Kidney capillary endothelial cell (primary cell): ENCODE results near the gene ISG20L2.

Experiments used
- DNase-seq: peaks from one replicate; pipeline ENCODE4 v3.0.0-alpha.2; 2018; ENCODE audit warnings: low spot score

ISG20L2 gene

GRCh38 chr1:156689035-156689952 lies 39.3 kb downstream of the ISG20L2 start:
- peak; percentile 74 for DNase-seq

- DNase-seq: no peak
Measured at GRCh38 chr1:156684227-156684782, 44.3 kb downstream of the ISG20L2 start.

DNA sequence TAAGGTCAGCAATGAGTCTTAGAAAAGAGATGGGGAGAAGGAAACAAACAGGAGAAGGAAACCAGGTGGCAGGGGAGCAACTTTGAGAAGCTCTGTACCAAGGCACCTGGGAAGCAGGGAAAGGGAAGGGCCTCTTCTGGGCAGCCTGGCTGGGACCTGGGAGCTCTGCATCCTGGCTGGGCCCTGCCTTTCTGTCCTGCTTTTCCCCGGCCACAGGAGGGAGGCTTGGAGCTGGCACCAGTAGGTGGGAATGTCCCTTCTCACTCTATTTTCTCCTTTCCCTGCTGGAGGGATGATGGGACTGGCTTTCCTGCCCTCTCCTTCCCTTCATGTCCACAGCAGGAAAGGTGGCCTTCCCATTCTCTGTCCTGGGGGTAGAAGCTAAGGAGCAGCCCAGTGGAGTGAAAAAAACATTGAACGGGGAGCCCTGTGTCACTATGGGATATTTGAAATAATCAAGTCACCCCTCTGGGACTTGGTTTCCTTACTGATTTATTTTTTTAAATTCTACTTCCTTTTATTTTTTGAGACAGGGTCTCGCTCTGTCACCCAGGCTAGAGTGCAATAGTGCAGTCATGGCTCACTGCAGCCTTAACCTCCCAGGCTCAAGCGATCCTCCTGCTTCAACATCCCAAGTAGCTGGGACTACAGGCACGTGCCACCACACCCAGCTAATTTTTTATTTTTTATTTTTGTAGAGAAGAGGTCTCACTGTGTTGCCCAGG lies 46.2 kb downstream of the ISG20L2 start:
- no peak for DNase-seq

- DNase-seq: no peak
Measured at GRCh38 chr1:156681196-156681960, 47.2 kb downstream of the ISG20L2 start.

- DNase-seq: no peak
Measured at GRCh38 chr1:156680056-156680455, 48.5 kb downstream of the ISG20L2 start.

GRCh38 chr1:156677616-156678596 lies 50.7 kb downstream of the ISG20L2 start:
- peak; percentile 84 for DNase-seq

- DNase-seq: peak; percentile 85
Measured at GRCh38 chr1:156676820-156677615, 51.5 kb downstream of the ISG20L2 start, which contains the start of gene NES. Gene NES (minus strand): TSS chr1:156677407. CDS start chr1:156677264, 143 bp downstream.

DNA sequence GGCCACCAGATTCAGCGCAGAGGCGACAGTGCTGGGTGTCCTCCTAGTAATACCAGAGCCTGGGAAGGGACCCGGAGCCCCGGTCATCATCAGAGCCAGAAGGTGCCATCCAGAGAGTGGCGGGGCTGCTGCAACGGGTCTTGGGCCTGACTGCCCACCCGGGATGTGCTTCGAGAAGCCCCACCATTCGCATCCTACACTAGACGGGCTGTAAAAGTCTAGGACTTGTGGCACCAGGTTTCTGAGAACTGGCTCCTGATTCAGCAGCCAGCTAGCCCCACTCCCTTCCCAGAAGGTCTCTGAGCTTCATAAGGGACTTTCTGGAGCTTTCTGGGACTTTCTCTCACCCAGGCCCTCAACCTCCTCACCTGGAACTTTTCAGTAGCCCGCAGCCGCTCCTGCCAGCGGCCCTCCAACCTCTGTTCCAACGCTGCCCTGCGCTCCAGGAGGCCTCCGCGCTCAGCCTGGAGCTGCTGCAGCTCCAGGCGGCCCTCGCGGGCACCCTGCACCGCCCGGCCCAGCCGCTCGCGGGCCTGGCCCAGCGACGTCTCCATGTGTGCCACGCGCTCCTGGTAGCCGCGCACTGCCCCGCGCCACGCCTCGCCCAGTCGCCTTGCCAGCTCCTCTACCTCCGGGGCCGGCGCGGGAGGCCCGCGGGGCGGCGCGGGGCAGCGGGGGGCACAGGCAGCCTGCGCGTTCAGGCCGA lies 52.3 kb downstream of the ISG20L2 start:
- no peak for DNase-seq

GRCh38 chr1:156675210-156676113 lies 53.1 kb downstream of the ISG20L2 start:
- DNase-seq: no peak

GRCh38 chr1:156673387-156674121 lies 55.0 kb downstream of the ISG20L2 start:
- no peak for DNase-seq
